ENCODE measurements around the gene TCTN1. TPM values are rescaled to one million over a fixed set of nuclear protein-coding genes. Genes with fewer than 3 reads are reported as not detected.

Gene TCTN1
- total and polyA plus RNA-seq, 9 of the 15 experiments (the other 6 are each of a cell fraction or from before 2014, with no cell fraction given) = 0.32 to 12.5 (median 4.0) TPM

GRCh38 chr12:110679201-110679600 lies 65.3 kb downstream of the TCTN1 start (continued):
- TF ChIP-seq ZMIZ1 (IDR thresholded peaks at IDR 0.05; ENCODE audit: low read depth in 2 of 2, low read length in 2 of 2) (no peak), ZSCAN32 (CRISPR knock-in tag; IDR thresholded peaks at IDR 0.05) (no peak), NCOR1 (IDR thresholded peaks at IDR 0.05) (no peak), ZC3H4 (CRISPR knock-in tag; IDR thresholded peaks at IDR 0.05; ENCODE audit: borderline replicate concordance) (no peak), DIDO1 (tag; IDR thresholded peaks at IDR 0.05; ENCODE audit: low read depth) (no peak), ZNF75A (CRISPR knock-in tag; IDR thresholded peaks at IDR 0.05) (no peak), HSF4 (CRISPR knock-in tag; IDR thresholded peaks at IDR 0.05; ENCODE audit: borderline replicate concordance) (no peak), ZBTB43 (CRISPR knock-in tag; IDR thresholded peaks at IDR 0.05) (no peak), E2F1 (CRISPR knock-in tag; IDR thresholded peaks at IDR 0.05) (no peak)
